Stimulated activated naive B cell treated with anti-CD40 and anti-IgM and Interleukin-4, amounts not matched to agents 10 μg/mL and 1 μg/mL and 100 μg/mL, for 72 hours (primary cell): ENCODE measurements around the gene SHISA9.
"Not testable (repeated sequence)": the region's sequence is repeated elsewhere in the genome, so short reads cannot be mapped to it uniquely, and the experiment has no call there.

Source experiments
- ATAC-seq, 2 donors: fragments of 150-1000 bp; cut with Tn5 transposase; replicated peaks; 2 replicates each; pipeline ENCODE4 v1.10.0; 2021; ENCODE audit warnings: moderate library complexity in 1 of 2
- DNase-seq: peaks from one replicate; pipeline ENCODE4 v3.0.0; 2021
- H3K27ac Mint-ChIP-seq: one replicate; pipeline ENCODE4 v1.8.0; 2022; ENCODE audit warnings: mild to moderate bottlenecking, mixed read lengths
- H3K27me3 Mint-ChIP-seq, 2 donors: one replicate each; pipeline ENCODE4 v1.8.0; 2022; ENCODE audit warnings: mixed read lengths in 2 of 2
- H3K36me3 Mint-ChIP-seq, 2 donors: one replicate each; pipeline ENCODE4 v1.8.0; 2022; ENCODE audit warnings: mixed read lengths in 2 of 2, mild to moderate bottlenecking in 1 of 2
- H3K4me1 Mint-ChIP-seq, 2 donors: one replicate each; pipeline ENCODE4 v1.8.0; 2022; ENCODE audit warnings: mixed read lengths in 2 of 2, mild to moderate bottlenecking in 1 of 2
- H3K4me3 Mint-ChIP-seq, 2 donors: one replicate each; pipeline ENCODE4 v1.8.0; 2022; ENCODE audit warnings: mild to moderate bottlenecking in 2 of 2, mixed read lengths in 2 of 2, moderate library complexity in 1 of 2
- H3K9me3 Mint-ChIP-seq, 2 donors: one replicate each; pipeline ENCODE4 v1.8.0; 2022; ENCODE audit warnings: mixed read lengths in 2 of 2, mild to moderate bottlenecking in 1 of 2

SHISA9 gene

GRCh38 chr16:12904329-12904671 is 2.9 kb downstream of the SHISA9 start:
- peaks cover 54 to 81% of the 10 kb centered on the region in 2 donors for H3K27me3 Mint-ChIP-seq
- no peak for ATAC-seq
- no peaks in the 10 kb centered on the region for H3K36me3 Mint-ChIP-seq
- DNase-seq, result no peak
- H3K9me3 Mint-ChIP-seq, result no peaks in the 10 kb centered on the region
- peaks cover 6 to 14% of the 10 kb centered on the region in 2 donors for H3K4me1 Mint-ChIP-seq
- H3K27ac Mint-ChIP-seq, result no peak overlapping the region
- no peak overlapping the region for H3K4me3 Mint-ChIP-seq

- DNase-seq (no peak), ATAC-seq (no peak)
- Mint-ChIP-seq H3K4me1 (peaks cover 6 to 14% of the 10 kb centered on the region in 2 donors), H3K36me3 (no peaks in the 10 kb centered on the region), H3K27ac (no peak overlapping the region), H3K27me3 (peaks cover 53 to 72% of the 10 kb centered on the region in 2 donors), H3K4me3 (no peak overlapping the region), H3K9me3 (no peaks in the 10 kb centered on the region)
Measured at GRCh38 chr16:12906271-12906670, 4.9 kb downstream of the SHISA9 start.

- peaks cover 6 to 14% of the 10 kb centered on the region in 2 donors for H3K4me1 Mint-ChIP-seq
- H3K36me3 Mint-ChIP-seq, result no peaks in the 10 kb centered on the region
- H3K27me3 Mint-ChIP-seq, result peaks cover 53 to 72% of the 10 kb centered on the region in 2 donors
- H3K9me3 Mint-ChIP-seq, result no peaks in the 10 kb centered on the region
- DNase-seq (no peak), ATAC-seq (no peak)
- H3K27ac Mint-ChIP-seq, result no peak overlapping the region
- H3K4me3 Mint-ChIP-seq, result no peak overlapping the region
Measured at GRCh38 chr16:12906765-12907516, 5.5 kb downstream of the SHISA9 start.

- H3K27ac Mint-ChIP-seq, result no peak overlapping the region
- H3K36me3 Mint-ChIP-seq, result no peaks in the 10 kb centered on the region
- H3K4me1 Mint-ChIP-seq, result peaks cover 2 to 7% of the 10 kb centered on the region in 2 donors
- ATAC-seq (peak; percentile 46 to 55), DNase-seq (no peak)
- no peaks in the 10 kb centered on the region for H3K9me3 Mint-ChIP-seq
- peaks cover 48 to 65% of the 10 kb centered on the region in 2 donors for H3K27me3 Mint-ChIP-seq
- no peak overlapping the region for H3K4me3 Mint-ChIP-seq
Measured at GRCh38 chr16:12907670-12908233, 6.4 kb downstream of the SHISA9 start.

- Mint-ChIP-seq H3K36me3 (no peaks in the 10 kb centered on the region), H3K4me1 (no peaks in the 10 kb centered on the region), H3K9me3 (peaks cover 0 to 6% of the 10 kb centered on the region in 2 donors), H3K27me3 (peaks cover 20 to 26% of the 10 kb centered on the region in 2 donors), H3K27ac (no peak overlapping the region), H3K4me3 (no peak overlapping the region)
- no peak for DNase-seq
- ATAC-seq, result no peak
Measured at GRCh38 chr16:12917246-12917645, 15.8 kb downstream of the SHISA9 start.

- no peak for ATAC-seq
- no peaks in the 10 kb centered on the region for H3K36me3 Mint-ChIP-seq
- peaks cover 19 to 30% of the 10 kb centered on the region in 2 donors for H3K27me3 Mint-ChIP-seq
- no peak for DNase-seq
- H3K27ac Mint-ChIP-seq, result no peak overlapping the region
- peaks cover 0 to 6% of the 10 kb centered on the region in 2 donors for H3K9me3 Mint-ChIP-seq
- H3K4me3 Mint-ChIP-seq, result no peak overlapping the region
- no peaks in the 10 kb centered on the region for H3K4me1 Mint-ChIP-seq
Measured at GRCh38 chr16:12917653-12918052, 16.3 kb downstream of the SHISA9 start.

- DNase-seq (no peak), ATAC-seq (no peak)
- Mint-ChIP-seq H3K27ac (no peak overlapping the region), H3K36me3 (no peaks in the 10 kb centered on the region), H3K9me3 (peaks cover 0 to 4% of the 10 kb centered on the region in 2 donors), H3K4me1 (no peaks in the 10 kb centered on the region), H3K27me3 (peaks cover 17 to 37% of the 10 kb centered on the region in 2 donors), H3K4me3 (no peak overlapping the region)
Measured at GRCh38 chr16:12920739-12921138, 19.3 kb downstream of the SHISA9 start.

- not testable (repeated sequence) for H3K27ac Mint-ChIP-seq, H3K4me1 Mint-ChIP-seq, H3K4me3 Mint-ChIP-seq, H3K36me3 Mint-ChIP-seq, H3K9me3 Mint-ChIP-seq, ATAC-seq, DNase-seq
- H3K27me3 Mint-ChIP-seq, result peaks cover 15 to 25% of the 10 kb centered on the region in 2 donors
Measured at GRCh38 chr16:12923640-12924039, 22.2 kb downstream of the SHISA9 start.

- peaks cover 0 to 3% of the 10 kb centered on the region in 2 donors for H3K9me3 Mint-ChIP-seq
- DNase-seq (no peak), ATAC-seq (no peak)
- H3K27ac Mint-ChIP-seq, result no peak overlapping the region
- H3K4me3 Mint-ChIP-seq, result no peak overlapping the region
- H3K36me3 Mint-ChIP-seq, result no peaks in the 10 kb centered on the region
- H3K27me3 Mint-ChIP-seq, result peaks cover 10 to 19% of the 10 kb centered on the region in 2 donors
- H3K4me1 Mint-ChIP-seq, result no peaks in the 10 kb centered on the region
Measured at GRCh38 chr16:12925026-12925800, 23.8 kb downstream of the SHISA9 start.

GRCh38 chr16:12927591-12927990 is 26.2 kb downstream of the SHISA9 start:
- ATAC-seq (no peak), DNase-seq (no peak)
- Mint-ChIP-seq H3K4me1 (no peaks in the 10 kb centered on the region), H3K27ac (no peak overlapping the region), H3K36me3 (no peaks in the 10 kb centered on the region), H3K27me3 (peaks cover 8 to 10% of the 10 kb centered on the region in 2 donors), H3K9me3 (peaks cover 0 to 6% of the 10 kb centered on the region in 2 donors), H3K4me3 (no peak overlapping the region)

GRCh38 chr16:12930881-12931280 is 29.5 kb downstream of the SHISA9 start:
- peaks cover 9 to 19% of the 10 kb centered on the region in 2 donors for H3K27me3 Mint-ChIP-seq
- no peak for ATAC-seq

GRCh38 chr16:12936391-12936790 is 35.0 kb downstream of the SHISA9 start:
- peaks cover 5 to 8% of the 10 kb centered on the region in 2 donors for H3K9me3 Mint-ChIP-seq
- ATAC-seq (no peak), DNase-seq (no peak)
- no peak overlapping the region for H3K27ac Mint-ChIP-seq
- no peak overlapping the region for H3K4me3 Mint-ChIP-seq
- H3K4me1 Mint-ChIP-seq, result no peaks in the 10 kb centered on the region
- peaks cover 0 to 3% of the 10 kb centered on the region in 2 donors for H3K36me3 Mint-ChIP-seq
- peaks cover 4 to 19% of the 10 kb centered on the region in 2 donors for H3K27me3 Mint-ChIP-seq

More at GRCh38 chr16:12930881-12931280, 29.5 kb downstream of the SHISA9 start:
- peaks cover 5 to 12% of the 10 kb centered on the region in 2 donors for H3K9me3 Mint-ChIP-seq
- H3K36me3 Mint-ChIP-seq, result no peaks in the 10 kb centered on the region
- DNase-seq, result no peak
- H3K4me3 Mint-ChIP-seq, result no peak overlapping the region
- H3K27ac Mint-ChIP-seq, result no peak overlapping the region
- H3K4me1 Mint-ChIP-seq, result no peaks in the 10 kb centered on the region

GRCh38 chr16:12941896-12942295 is 40.5 kb downstream of the SHISA9 start:
- DNase-seq (no peak), ATAC-seq (no peak)
- peaks cover 0 to 3% of the 10 kb centered on the region in 2 donors for H3K36me3 Mint-ChIP-seq
- H3K9me3 Mint-ChIP-seq, result peaks cover 0 to 6% of the 10 kb centered on the region in 2 donors
- H3K4me3 Mint-ChIP-seq, result no peak overlapping the region
- H3K27me3 Mint-ChIP-seq, result no peaks in the 10 kb centered on the region
- no peak overlapping the region for H3K27ac Mint-ChIP-seq
- H3K4me1 Mint-ChIP-seq, result no peaks in the 10 kb centered on the region

GRCh38 chr16:12942861-12943260 is 41.5 kb downstream of the SHISA9 start:
- peaks cover 0 to 8% of the 10 kb centered on the region in 2 donors for H3K9me3 Mint-ChIP-seq
- no peak for ATAC-seq
- no peak overlapping the region for H3K27ac Mint-ChIP-seq

More at GRCh38 chr16:12942861-12943260, 41.5 kb downstream of the SHISA9 start:
- DNase-seq, result no peak
- H3K36me3 Mint-ChIP-seq, result peaks cover 0 to 3% of the 10 kb centered on the region in 2 donors
- no peaks in the 10 kb centered on the region for H3K27me3 Mint-ChIP-seq
- no peak overlapping the region for H3K4me3 Mint-ChIP-seq
- no peaks in the 10 kb centered on the region for H3K4me1 Mint-ChIP-seq
